ENCODE results near the gene PRPF8.

PRPF8 gene

DNA sequence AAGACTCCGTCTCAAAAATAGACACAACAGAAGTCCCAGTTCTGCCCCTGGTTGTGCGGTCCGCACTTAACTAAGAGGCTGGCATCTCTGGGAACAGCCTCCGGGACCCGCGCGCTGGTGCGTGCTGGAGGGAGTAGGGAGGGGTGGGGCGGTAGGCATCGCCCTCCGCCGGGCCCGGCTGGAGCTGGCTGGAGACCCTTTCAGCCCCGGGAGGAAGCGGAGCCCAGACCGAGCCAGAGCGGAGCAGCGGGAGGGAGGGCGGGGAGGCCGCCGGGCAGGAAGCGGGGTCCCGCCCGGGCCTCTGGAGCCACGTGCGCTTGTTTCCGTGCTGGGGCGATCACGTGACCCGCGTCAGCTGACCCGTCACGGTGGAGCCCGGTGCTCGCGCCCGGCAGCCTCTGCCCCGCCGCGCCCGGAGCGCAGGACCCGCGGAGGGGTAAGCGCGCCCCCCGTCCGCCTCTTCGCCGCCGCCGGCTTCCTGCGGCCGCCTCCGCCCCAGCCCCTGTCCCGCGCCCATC is 39.7 kb upstream of the PRPF8 start, which contains the start of gene WDR81:
Gene WDR81 (plus strand): TSS at position 354 of the 518 bp plus-strand sequence. CDS start 256 bp downstream, outside the sequence.
- no peak for TF ChIP-seq GATA2 (IDR thresholded peaks at IDR 0.05; ENCODE audit: low read depth, low read length)
- TF ChIP-seq GATA3 (IDR thresholded peaks at IDR 0.05; ENCODE audit: low read depth, low read length): no peak

DNA sequence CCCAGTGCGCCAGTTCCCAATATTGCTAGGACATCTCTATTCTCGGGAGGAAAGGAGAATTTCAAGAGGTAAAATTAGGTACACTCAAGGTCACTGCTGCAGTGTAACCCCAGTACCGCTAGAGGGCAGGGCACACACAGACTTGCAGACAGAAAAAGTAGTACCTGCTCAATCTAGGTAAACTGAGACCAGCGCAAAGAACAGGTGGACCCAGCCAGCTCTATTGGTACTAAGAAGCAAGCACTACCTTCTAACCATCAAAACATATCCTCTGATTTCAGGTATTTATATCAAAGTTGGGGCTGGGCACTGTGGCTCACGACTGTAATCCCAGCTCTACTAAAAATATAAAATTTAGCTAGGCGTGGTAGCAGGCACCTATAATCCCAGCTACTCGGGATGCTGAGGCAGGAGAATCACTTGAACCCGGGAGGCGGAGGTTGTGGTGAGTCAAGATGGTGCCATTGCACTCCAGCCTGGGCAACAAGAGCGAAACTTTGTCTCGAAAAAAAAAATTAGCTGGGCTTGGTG is 36.3 kb upstream of the PRPF8 start:
- TF ChIP-seq GATA3 (IDR thresholded peaks at IDR 0.05; ENCODE audit: low read depth, low read length): no peak
- TF ChIP-seq GATA2 (IDR thresholded peaks at IDR 0.05; ENCODE audit: low read depth, low read length): no peak

DNA sequence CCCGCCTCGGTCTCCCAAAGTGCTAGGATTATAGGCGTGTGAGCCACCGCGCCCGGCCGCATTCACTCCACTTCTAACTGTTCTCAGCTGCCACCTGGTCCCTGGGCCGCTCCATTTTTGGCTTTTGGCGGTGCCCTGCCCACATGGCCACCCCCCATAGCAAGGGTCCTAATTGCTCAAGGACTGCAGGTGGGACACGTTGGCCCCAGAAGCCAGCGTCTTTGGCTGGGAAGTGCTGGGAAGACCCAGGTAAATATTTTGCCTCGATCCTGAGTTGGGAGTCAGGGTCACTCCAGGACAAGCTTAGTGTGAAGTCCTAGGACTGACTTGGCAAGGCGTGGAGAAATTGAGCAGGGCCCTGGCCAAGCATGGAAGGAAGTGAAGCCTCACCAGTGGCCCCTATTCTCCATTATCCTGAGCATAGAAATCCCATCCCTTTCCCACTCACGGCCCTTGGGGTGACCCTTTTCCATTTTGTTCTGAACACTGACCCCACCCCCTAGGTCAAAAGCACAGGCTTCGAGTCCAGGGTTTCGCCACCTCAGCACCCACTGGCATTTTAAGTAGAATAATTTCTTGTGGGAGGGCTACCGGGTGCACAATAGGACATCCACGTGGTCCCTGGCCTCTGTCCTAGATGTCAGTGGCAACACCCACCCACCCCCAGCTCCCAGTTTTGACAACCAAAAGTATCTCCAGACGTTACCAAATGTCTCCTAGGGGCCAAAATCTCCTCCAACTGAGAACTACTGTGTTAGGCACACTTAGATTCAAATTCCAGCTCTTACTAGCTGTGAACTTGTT is 33.9 kb upstream of the PRPF8 start:
- TF ChIP-seq GATA2 (IDR thresholded peaks at IDR 0.05; ENCODE audit: low read depth, low read length): no peak
- TF ChIP-seq GATA3 (IDR thresholded peaks at IDR 0.05; ENCODE audit: low read depth, low read length): no peak

DNA sequence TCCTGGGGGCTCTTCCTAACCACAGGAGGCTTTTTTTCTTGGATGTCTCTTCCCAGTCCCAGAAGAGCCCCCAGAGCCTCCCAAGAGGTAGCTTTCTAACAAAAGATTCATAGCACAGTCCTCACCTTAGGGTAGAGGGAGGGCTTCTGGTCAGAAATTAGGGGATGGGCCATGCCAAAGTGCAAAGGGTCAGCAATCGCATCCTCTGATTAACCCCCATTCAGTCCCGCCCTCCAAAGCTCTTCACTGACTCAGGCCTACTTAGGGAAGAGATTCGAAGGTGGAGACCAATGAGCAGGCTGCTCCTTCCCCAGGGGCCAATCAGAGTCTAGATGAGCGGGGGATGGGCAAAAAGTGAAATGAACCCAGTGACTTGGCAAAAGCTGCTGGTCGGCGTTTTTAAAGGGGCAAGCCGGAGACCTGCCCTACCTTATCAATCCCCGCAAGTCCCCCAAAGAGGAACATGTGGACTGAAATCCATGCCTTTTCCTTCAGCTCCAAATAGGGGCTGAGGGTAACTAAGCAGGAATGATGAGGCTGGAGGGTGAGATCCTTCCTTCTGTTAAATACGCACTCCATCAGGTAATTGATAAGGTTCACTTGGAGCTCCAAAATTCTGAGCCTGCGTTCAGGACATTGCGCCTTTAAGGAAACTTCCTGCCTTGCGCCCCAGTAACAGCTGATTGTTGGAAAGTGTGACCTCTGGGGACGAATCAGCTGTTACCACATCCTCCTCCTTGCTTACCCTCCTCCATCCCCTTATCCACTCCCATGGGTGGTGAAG is 32.4 kb upstream of the PRPF8 start:
- TF ChIP-seq GATA3 (IDR thresholded peaks at IDR 0.05; ENCODE audit: low read depth, low read length) (no peak), GATA2 (IDR thresholded peaks at IDR 0.05; ENCODE audit: low read depth, low read length) (no peak)

DNA sequence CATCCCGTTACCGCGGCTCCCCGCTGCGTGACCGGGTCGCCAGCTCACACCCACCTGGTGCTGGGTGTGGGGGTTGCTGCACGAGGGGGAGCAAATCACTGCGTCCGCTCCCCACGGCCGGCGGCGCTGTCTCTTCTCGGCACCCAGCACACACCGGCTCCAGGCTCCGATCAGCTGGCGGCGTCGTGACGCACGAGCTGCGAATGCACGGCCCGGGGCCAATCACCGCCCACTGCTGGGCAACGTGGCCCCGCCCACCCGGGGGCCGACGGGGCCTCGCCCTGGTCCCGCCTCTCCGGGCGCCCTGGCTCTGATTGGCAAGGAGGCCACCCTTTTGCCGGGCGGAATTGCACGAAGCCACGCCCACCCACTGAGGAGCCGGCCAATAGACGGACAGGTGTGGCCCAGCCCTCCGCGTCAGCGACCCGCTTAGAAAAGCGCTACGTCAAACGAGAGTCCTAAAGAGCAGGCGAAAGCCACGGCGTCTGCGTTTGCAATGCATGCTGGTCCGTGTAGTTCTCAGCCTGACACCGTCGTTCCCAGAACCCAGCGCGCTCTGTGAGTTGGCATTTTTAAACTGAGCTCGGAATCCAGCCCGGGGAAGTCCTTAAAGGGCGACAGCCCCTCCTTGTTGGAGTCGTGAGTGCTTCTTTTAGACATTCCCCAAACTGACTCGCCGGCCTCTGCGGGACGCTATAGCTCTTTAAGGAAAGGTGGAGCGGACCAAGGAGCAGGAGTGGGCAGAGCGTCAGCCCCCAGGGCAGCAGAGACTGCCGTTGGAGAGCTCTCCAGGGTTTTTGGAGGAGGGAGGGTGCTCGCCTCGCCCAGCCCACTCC is 31.6 kb upstream of the PRPF8 start:
- TF ChIP-seq GATA2 (IDR thresholded peaks at IDR 0.05; ENCODE audit: low read depth, low read length): no peak
- TF ChIP-seq GATA3 (IDR thresholded peaks at IDR 0.05; ENCODE audit: low read depth, low read length): no peak

DNA sequence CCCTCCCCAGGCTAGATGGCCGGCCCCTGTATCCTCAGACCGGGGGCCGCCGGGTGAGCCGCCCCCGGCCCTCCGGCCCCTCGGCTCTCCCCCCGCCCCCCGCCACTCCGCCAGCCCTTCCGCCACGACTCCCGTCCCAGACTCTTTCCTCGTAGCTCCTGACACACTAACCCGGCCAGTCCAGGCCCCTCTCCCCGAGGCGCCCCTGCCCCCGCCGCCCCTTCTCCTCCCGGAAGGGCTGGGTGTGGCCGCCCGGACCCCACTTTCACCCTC is 31.1 kb upstream of the PRPF8 start:
- no peak for TF ChIP-seq GATA3 (IDR thresholded peaks at IDR 0.05; ENCODE audit: low read depth, low read length)

DNA sequence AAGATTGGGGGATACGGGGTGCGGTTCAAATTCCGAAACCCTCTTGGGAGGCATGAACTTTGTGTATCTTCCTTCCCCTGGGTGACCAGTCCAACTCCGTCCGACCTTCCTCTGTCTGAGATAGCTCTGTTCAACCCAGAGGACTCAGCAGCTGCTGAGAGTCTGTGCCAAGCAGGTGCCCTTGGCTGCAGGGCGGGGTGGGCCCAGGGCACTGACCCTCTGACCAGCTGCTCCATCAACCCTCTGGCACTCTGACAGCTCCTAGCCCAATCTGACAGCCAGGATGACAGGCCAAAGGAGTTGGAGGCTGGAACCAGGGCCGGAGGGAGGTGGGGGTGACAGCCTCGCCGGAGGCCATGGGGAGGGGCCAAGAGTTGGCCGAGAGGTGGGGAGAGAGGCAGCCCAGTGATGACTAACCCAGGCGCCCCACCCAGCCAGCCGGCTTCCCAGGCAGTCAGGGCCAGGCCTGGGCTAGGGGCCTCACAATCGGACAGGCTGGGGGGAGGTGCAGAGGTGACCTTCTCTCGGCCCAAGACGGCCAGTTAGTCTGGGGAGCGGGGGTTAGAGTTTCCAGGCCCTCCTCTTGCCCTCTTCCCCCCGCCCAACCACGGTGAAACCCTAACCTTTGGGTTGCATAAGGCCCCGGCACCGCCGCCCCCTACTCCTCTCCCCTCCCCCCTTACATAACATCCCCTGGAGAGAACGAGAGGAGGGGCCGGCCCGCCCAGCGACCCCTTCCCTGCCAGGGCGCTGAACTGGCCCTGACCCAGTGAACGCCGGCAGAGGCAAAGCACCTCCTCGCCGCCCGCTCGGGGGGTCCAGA is 30.5 kb upstream of the PRPF8 start:
- TF ChIP-seq GATA3 (IDR thresholded peaks at IDR 0.05; ENCODE audit: low read depth, low read length) (no peak), GATA2 (IDR thresholded peaks at IDR 0.05; ENCODE audit: low read depth, low read length) (no peak)

DNA sequence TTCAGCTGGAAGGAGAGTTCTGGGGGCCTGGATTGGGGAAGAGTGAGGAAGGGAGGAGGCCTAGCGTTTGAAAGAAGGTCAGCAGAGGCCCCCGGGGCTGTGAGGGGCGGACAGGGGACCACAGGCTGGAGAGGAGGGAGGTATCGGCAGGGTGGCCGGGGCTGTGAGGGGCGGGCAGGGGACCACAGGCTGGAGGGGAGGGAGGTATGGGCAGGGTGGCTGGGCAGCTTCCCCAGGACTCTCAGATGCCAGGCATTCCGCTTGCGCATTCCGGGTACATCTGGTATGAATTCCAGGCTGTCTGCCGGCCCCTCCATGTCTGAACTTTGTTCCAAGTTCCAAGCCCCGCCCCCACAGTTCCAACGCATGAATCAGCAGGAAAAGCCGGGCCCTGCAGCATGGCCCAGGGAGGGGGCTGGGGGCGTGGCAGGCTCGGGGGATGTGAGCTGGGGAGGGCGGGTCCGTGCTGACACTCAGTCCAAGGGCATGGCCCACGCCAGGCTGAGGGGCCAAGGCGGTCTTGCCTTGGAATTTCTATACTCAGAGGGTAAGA is 29.8 kb upstream of the PRPF8 start:
- no peak for TF ChIP-seq GATA3 (IDR thresholded peaks at IDR 0.05; ENCODE audit: low read depth, low read length)
- TF ChIP-seq GATA2 (IDR thresholded peaks at IDR 0.05; ENCODE audit: low read depth, low read length): no peak

DNA sequence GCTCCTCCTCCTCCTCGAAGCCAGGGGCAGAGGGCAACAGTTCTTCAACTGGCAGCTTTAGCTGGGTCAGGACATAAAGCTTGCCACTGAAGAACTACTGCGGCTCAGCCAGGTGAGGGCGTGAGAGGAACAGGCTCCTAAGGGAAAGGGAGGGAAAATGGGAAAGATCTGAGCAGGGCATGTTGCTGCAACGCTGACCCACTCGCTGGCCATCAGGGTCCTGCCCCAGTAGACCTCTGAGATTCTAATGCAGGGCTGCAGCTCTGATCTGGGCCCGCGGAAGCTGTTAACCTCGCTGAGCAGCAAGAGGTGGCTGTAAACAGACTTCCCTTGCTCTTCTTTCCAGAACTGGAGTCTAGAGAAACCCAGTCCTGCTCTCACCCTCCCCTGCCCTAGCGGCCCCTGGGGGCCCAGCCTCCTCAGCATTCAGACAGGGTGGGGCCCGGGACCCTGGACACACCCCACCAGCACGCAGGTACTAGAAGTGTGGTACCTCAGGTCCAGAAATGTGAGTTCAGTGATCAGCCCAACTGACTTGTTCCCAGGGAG is 29.3 kb upstream of the PRPF8 start:
- TF ChIP-seq GATA2 (IDR thresholded peaks at IDR 0.05; ENCODE audit: low read depth, low read length) (no peak), GATA3 (IDR thresholded peaks at IDR 0.05; ENCODE audit: low read depth, low read length) (no peak)

DNA sequence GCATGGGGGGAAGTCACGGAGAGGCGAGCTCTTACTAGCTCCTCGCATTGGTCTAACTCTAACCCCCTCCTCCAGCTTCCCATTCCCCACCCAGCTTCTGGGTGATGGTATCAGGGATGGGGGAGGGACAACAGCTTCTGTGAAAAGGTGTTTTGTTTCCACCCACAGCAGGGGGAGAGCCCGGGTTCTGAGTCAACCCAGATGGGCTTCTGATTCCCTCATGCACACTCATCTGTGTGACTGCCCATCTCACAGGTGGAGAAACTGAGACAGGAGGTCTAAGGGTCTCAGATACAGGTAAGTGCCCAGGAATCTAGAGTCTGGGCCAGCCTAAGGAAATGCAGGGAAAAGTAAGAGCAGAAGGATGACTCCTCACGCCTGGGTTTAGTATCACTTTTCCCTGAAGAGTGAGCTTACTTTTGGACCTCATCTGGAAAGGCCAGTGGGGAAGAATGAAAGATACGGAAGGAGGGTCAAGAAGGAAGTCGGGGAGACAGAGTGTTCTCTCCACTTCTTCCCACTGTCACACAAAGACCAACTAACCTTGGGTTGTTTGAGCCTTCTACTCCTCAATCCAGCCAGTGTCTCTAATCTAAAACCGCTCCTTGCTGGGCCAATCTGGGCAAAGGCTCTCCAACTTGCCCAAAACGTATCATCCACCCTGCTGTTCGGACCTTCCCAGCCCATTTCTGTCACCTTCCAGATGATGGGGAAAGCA is 28.7 kb upstream of the PRPF8 start:
- no peak for TF ChIP-seq GATA3 (IDR thresholded peaks at IDR 0.05; ENCODE audit: low read depth, low read length)
- TF ChIP-seq GATA2 (IDR thresholded peaks at IDR 0.05; ENCODE audit: low read depth, low read length): no peak

DNA sequence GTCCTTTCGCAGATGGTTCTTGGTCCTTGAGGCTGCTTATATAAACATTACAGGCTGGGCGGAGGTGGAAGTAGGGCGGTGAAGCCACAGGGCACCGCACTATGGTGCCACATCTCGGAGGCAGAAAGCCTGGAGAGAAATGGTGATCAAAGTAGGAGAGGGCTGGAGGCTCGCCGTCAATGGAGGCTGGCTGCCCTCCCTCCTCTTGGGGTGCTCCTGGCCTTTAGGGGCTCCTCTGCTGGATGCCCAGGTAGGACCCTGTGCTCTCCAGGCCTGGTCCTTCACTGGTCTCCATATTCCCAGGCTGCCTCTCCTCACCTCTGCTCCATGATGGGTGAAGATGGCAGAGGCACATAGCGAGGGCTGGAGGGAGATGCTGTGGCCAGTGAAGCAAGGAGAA is 27.6 kb upstream of the PRPF8 start:
- TF ChIP-seq GATA3 (IDR thresholded peaks at IDR 0.05; ENCODE audit: low read depth, low read length) (no peak), GATA2 (IDR thresholded peaks at IDR 0.05; ENCODE audit: low read depth, low read length) (no peak)

DNA sequence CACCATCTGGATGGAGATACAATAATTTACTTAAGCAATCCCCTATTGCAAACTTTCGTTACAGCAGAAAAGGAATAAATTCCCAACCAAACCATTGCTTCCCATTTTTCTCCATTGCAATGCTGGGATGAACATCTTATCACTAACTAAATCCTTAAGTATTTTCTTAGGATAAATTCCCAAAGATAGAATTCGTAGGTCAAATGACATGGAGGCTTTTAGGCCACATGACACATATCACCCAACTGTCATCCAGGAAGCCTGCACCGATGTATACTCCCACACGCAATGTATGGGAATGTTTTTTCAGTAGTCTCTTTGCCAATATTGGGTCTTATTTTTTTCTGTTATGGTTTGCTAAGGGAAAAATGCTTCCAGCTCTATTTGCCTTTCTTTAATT is 27.1 kb upstream of the PRPF8 start:
- no peak for TF ChIP-seq GATA3 (IDR thresholded peaks at IDR 0.05; ENCODE audit: low read depth, low read length)
- TF ChIP-seq GATA2 (IDR thresholded peaks at IDR 0.05; ENCODE audit: low read depth, low read length): no peak

All from SH-SY5Y (cell line).